ENCODE measurements around the gene RERE.

The RERE gene

DNA sequence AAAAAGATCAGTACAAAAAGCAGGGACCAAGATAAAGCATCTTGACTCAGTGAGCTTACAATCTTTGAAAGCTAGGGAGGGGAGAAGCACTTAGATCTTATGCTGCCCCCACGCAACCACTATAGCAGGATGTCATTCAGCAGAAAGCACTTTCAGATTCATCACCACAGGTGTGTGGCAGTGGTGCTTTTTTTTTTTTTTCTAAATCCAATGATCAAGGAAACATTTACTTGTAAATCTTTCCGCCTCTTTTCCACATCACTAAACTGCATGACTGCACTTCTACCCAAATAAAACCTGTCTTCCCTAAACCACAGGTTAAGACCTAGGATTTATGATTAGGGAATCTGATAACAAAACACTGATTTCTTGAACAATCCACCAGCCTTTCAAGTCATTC, 344.8 kb downstream of the RERE start:
- H3K18ac ChIP-seq (ENCODE audit: low read length), result no peak overlapping the region
- H3K9me3 ChIP-seq (replicated peaks in 1 of 2; ENCODE audit: control insufficient read depth in 2 of 2, insufficient read depth in 1 of 2, low read depth in 1 of 2, low read length in 2 of 2), result no peaks in the 10 kb centered on the region
- no peak overlapping the region for H2BK120ac ChIP-seq (ENCODE audit: low read depth, low read length)
- H3K9ac ChIP-seq (ENCODE audit: low read depth, low read length, poor library complexity), result no peak overlapping the region
- no peaks in the 10 kb centered on the region for H3K79me1 ChIP-seq (ENCODE audit: low read depth, low read length)
- no peak overlapping the region for H3K27ac ChIP-seq (replicated peaks; ENCODE audit: low read length)
- H3K4me3 ChIP-seq (ENCODE audit: low read length in 2 of 2), result no peak overlapping the region
- H2AFZ ChIP-seq (ENCODE audit: low read length), result no peak overlapping the region
- H4K91ac ChIP-seq (ENCODE audit: low read depth, low read length, poor library complexity), result no peak overlapping the region
- no peaks in the 10 kb centered on the region for H3K27me3 ChIP-seq (ENCODE audit: control insufficient read depth in 3 of 3, insufficient read depth in 3 of 3, low read depth in 1 of 3, low read length in 3 of 3)
- H3K23ac ChIP-seq (ENCODE audit: low read depth, low read length, poor library complexity), result no peak overlapping the region
- no peak overlapping the region for H3K14ac ChIP-seq (ENCODE audit: low read length)
- H2BK15ac ChIP-seq (ENCODE audit: low read length), result no peak overlapping the region
- no peak overlapping the region for H3K4ac ChIP-seq (ENCODE audit: low read length)
- no peak overlapping the region for H2BK5ac ChIP-seq (ENCODE audit: low read length)
- no peak overlapping the region for H2AK5ac ChIP-seq (ENCODE audit: low read depth, low read length)
- no peak overlapping the region for H3K4me2 ChIP-seq (ENCODE audit: insufficient read depth, low read length, poor library complexity, severe bottlenecking)
- H3K36me3 ChIP-seq (replicated peaks in 1 of 2; ENCODE audit: control insufficient read depth in 2 of 2, insufficient read depth in 2 of 2, low read length in 2 of 2), result peaks cover 0 to 5% of the 10 kb centered on the region in 2 donors
- H3K4me1 ChIP-seq (ENCODE audit: control insufficient read depth in 2 of 2, insufficient read depth in 1 of 2, low read depth in 1 of 2, low read length in 2 of 2), result peaks cover 8 to 12% of the 10 kb centered on the region in 2 donors
- no peak overlapping the region for H4K8ac ChIP-seq (ENCODE audit: low read depth, low read length)
- no peak overlapping the region for H2BK12ac ChIP-seq (ENCODE audit: low read length)
- no peak for DNase-seq (ENCODE audit: low spot score)
- no CpG with 5 or more reads among the region's 2 CpGs for WGBS, 2 donors (ENCODE audit: extremely low coverage in 2 of 2, insufficient read length in 2 of 2, insufficient replicate concordance in 1 of 2)

GRCh38 chr1:8471451-8471850, 346.0 kb downstream of the RERE start:
- Histone ChIP-seq H3K4me2 (ENCODE audit: insufficient read depth, low read length, poor library complexity, severe bottlenecking) (no peak overlapping the region), H3K9ac (ENCODE audit: low read depth, low read length, poor library complexity) (no peak overlapping the region), H3K18ac (ENCODE audit: low read length) (no peak overlapping the region), H2BK120ac (ENCODE audit: low read depth, low read length) (no peak overlapping the region), H4K8ac (ENCODE audit: low read depth, low read length) (no peak overlapping the region), H2BK12ac (ENCODE audit: low read length) (no peak overlapping the region), H2BK5ac (ENCODE audit: low read length) (no peak overlapping the region), H3K79me1 (ENCODE audit: low read depth, low read length) (no peaks in the 10 kb centered on the region), H3K23ac (ENCODE audit: low read depth, low read length, poor library complexity) (no peak overlapping the region), H3K9me3 (replicated peaks in 1 of 2; ENCODE audit: control insufficient read depth in 2 of 2, insufficient read depth in 1 of 2, low read depth in 1 of 2, low read length in 2 of 2) (no peaks in the 10 kb centered on the region), H2AFZ (ENCODE audit: low read length) (no peak overlapping the region), H3K14ac (ENCODE audit: low read length) (no peak overlapping the region), H3K4ac (ENCODE audit: low read length) (no peak overlapping the region), H2BK15ac (ENCODE audit: low read length) (no peak overlapping the region), H3K4me1 (ENCODE audit: control insufficient read depth in 2 of 2, insufficient read depth in 1 of 2, low read depth in 1 of 2, low read length in 2 of 2) (peaks cover 8 to 10% of the 10 kb centered on the region in 2 donors), H4K91ac (ENCODE audit: low read depth, low read length, poor library complexity) (no peak overlapping the region), H3K36me3 (replicated peaks in 1 of 2; ENCODE audit: control insufficient read depth in 2 of 2, insufficient read depth in 2 of 2, low read length in 2 of 2) (peaks cover 0 to 5% of the 10 kb centered on the region in 2 donors), H3K27me3 (ENCODE audit: control insufficient read depth in 3 of 3, insufficient read depth in 3 of 3, low read depth in 1 of 3, low read length in 3 of 3) (no peaks in the 10 kb centered on the region), H2AK5ac (ENCODE audit: low read depth, low read length) (no peak overlapping the region), H3K4me3 (ENCODE audit: low read length in 2 of 2) (no peak overlapping the region), H3K27ac (replicated peaks; ENCODE audit: low read length) (no peak overlapping the region)
- WGBS, 2 donors (ENCODE audit: extremely low coverage in 2 of 2, insufficient read length in 2 of 2, insufficient replicate concordance in 1 of 2), result no CpG with 5 or more reads among the region's 5 CpGs
- no peak for DNase-seq (ENCODE audit: low spot score)

GRCh38 chr1:8468751-8469150, 348.7 kb downstream of the RERE start:
- Histone ChIP-seq H3K27me3 (ENCODE audit: control insufficient read depth in 3 of 3, insufficient read depth in 3 of 3, low read depth in 1 of 3, low read length in 3 of 3) (no peaks in the 10 kb centered on the region), H3K4me2 (ENCODE audit: insufficient read depth, low read length, poor library complexity, severe bottlenecking) (no peak overlapping the region), H3K4me3 (ENCODE audit: low read length in 2 of 2) (no peak overlapping the region), H2AFZ (ENCODE audit: low read length) (no peak overlapping the region), H3K23ac (ENCODE audit: low read depth, low read length, poor library complexity) (no peak overlapping the region), H2AK5ac (ENCODE audit: low read depth, low read length) (no peak overlapping the region), H4K91ac (ENCODE audit: low read depth, low read length, poor library complexity) (no peak overlapping the region), H3K9ac (ENCODE audit: low read depth, low read length, poor library complexity) (no peak overlapping the region), H3K14ac (ENCODE audit: low read length) (no peak overlapping the region), H3K4me1 (ENCODE audit: control insufficient read depth in 2 of 2, insufficient read depth in 1 of 2, low read depth in 1 of 2, low read length in 2 of 2) (peaks cover 14 to 18% of the 10 kb centered on the region in 2 donors), H2BK15ac (ENCODE audit: low read length) (no peak overlapping the region), H3K4ac (ENCODE audit: low read length) (no peak overlapping the region), H3K9me3 (replicated peaks in 1 of 2; ENCODE audit: control insufficient read depth in 2 of 2, insufficient read depth in 1 of 2, low read depth in 1 of 2, low read length in 2 of 2) (no peaks in the 10 kb centered on the region), H2BK12ac (ENCODE audit: low read length) (no peak overlapping the region), H4K8ac (ENCODE audit: low read depth, low read length) (no peak overlapping the region), H2BK5ac (ENCODE audit: low read length) (no peak overlapping the region), H3K18ac (ENCODE audit: low read length) (no peak overlapping the region), H3K27ac (replicated peaks; ENCODE audit: low read length) (no peak overlapping the region), H3K79me1 (ENCODE audit: low read depth, low read length) (peaks cover 2% of the 10 kb centered on the region), H2BK120ac (ENCODE audit: low read depth, low read length) (no peak overlapping the region), H3K36me3 (replicated peaks in 1 of 2; ENCODE audit: control insufficient read depth in 2 of 2, insufficient read depth in 2 of 2, low read length in 2 of 2) (peaks cover 0 to 28% of the 10 kb centered on the region in 2 donors)
- WGBS, 2 donors (ENCODE audit: extremely low coverage in 2 of 2, insufficient read length in 2 of 2, insufficient replicate concordance in 1 of 2), result no CpG with 5 or more reads among the region's 4 CpGs
- no peak for DNase-seq (ENCODE audit: low spot score)

GRCh38 chr1:8467308-8467707, 350.1 kb downstream of the RERE start:
- H3K14ac ChIP-seq (ENCODE audit: low read length), result no peak overlapping the region
- no peak overlapping the region for H3K9ac ChIP-seq (ENCODE audit: low read depth, low read length, poor library complexity)
- H2BK120ac ChIP-seq (ENCODE audit: low read depth, low read length), result no peak overlapping the region
- no peak overlapping the region for H3K4me2 ChIP-seq (ENCODE audit: insufficient read depth, low read length, poor library complexity, severe bottlenecking)
- no peaks in the 10 kb centered on the region for H3K27me3 ChIP-seq (ENCODE audit: control insufficient read depth in 3 of 3, insufficient read depth in 3 of 3, low read depth in 1 of 3, low read length in 3 of 3)
- H3K4ac ChIP-seq (ENCODE audit: low read length), result no peak overlapping the region
- H2AFZ ChIP-seq (ENCODE audit: low read length), result no peak overlapping the region
- peaks cover 0 to 33% of the 10 kb centered on the region in 2 donors for H3K36me3 ChIP-seq (replicated peaks in 1 of 2; ENCODE audit: control insufficient read depth in 2 of 2, insufficient read depth in 2 of 2, low read length in 2 of 2)
- H4K91ac ChIP-seq (ENCODE audit: low read depth, low read length, poor library complexity), result no peak overlapping the region
- H3K18ac ChIP-seq (ENCODE audit: low read length), result no peak overlapping the region
- H3K79me1 ChIP-seq (ENCODE audit: low read depth, low read length), result peaks cover 2% of the 10 kb centered on the region
- DNase-seq (ENCODE audit: low spot score), result no peak
- H4K8ac ChIP-seq (ENCODE audit: low read depth, low read length), result no peak overlapping the region
- no peaks in the 10 kb centered on the region for H3K9me3 ChIP-seq (replicated peaks in 1 of 2; ENCODE audit: control insufficient read depth in 2 of 2, insufficient read depth in 1 of 2, low read depth in 1 of 2, low read length in 2 of 2)
- H2AK5ac ChIP-seq (ENCODE audit: low read depth, low read length), result no peak overlapping the region
- no peak overlapping the region for H3K4me3 ChIP-seq (ENCODE audit: low read length in 2 of 2)
- H2BK12ac ChIP-seq (ENCODE audit: low read length), result no peak overlapping the region
- H3K23ac ChIP-seq (ENCODE audit: low read depth, low read length, poor library complexity), result no peak overlapping the region
- H3K27ac ChIP-seq (replicated peaks; ENCODE audit: low read length), result no peak overlapping the region
- peaks cover 16 to 25% of the 10 kb centered on the region in 2 donors for H3K4me1 ChIP-seq (ENCODE audit: control insufficient read depth in 2 of 2, insufficient read depth in 1 of 2, low read depth in 1 of 2, low read length in 2 of 2)
- no peak overlapping the region for H2BK5ac ChIP-seq (ENCODE audit: low read length)
- H2BK15ac ChIP-seq (ENCODE audit: low read length), result no peak overlapping the region
- WGBS, 2 donors (ENCODE audit: extremely low coverage in 2 of 2, insufficient read length in 2 of 2, insufficient replicate concordance in 1 of 2), result no CpG with 5 or more reads among the region's 3 CpGs

Measured in neuronal stem cell (in vitro differentiated cells).